ENCODE data around the gene SH3YL1. TPM values are rescaled to one million over a fixed set of nuclear protein-coding genes. Genes with fewer than 3 reads are reported as not detected.
"Not testable (repeated sequence)": the region's sequence is repeated elsewhere in the genome, so short reads cannot be mapped to it uniquely, and the experiment has no call there.

The SH3YL1 gene
- total RNA-seq, 4 donors from 2014 or later, result 14.9 to 31.4 (median 26.7) TPM

DNA sequence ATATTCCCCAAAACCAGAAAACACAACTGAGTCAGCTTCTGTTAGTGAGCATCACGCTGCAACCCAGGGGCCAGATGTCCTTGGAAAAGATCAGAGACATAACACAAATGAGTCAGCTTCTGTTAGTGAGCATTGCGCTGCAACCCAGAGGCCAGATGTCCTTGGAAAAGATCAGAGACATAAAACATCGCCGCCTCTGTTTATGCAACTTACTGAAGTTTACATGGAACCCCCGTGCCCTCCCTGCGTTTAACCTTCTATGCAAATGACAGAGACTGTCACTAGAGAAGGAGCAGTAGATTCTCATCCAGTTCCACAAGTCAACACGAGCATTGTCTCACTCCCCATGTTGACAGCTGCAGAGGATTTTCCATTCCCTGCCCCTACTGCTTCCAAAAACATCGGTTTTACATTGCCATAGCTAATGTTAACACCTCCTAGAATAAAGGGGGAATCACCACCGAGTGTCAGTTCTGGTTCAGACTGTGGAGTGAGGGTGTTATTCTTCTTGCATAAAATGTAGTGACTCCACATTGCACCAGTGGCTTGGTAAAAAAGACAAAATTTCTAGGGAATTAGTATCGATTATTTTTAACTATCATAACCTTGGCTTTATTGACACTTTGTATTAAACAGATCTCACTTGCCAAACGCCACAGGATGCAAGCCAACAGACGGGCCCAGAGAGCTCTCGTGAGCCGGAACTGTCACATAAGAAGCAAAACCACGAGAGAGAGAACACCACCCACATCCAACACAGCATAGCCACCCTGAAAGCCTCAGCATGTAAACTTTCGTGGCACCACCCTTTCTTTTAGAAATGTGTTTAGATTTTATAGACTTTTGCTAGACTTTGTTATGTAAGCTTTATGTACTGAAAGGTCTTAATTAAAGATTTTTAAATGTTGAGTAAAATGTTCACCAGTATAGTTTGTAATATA, 87.7 kb downstream of the SH3YL1 start:
- peaks cover 5% of the 10 kb centered on the region for H3K27me3 ChIP-seq
- H3K4me1 ChIP-seq, result peaks cover 0 to 14% (median 0%) of the 10 kb centered on the region in 3 donors
- H3K36me3 ChIP-seq, result no peaks in the 10 kb centered on the region
- TF ChIP-seq EP300 (IDR thresholded peaks at IDR 0.05), result no peak
- TF ChIP-seq POLR2AphosphoS5 (IDR thresholded peaks at IDR 0.05), result no peak
- no peak for TF ChIP-seq POLR2A (IDR thresholded peaks at IDR 0.05)
- TF ChIP-seq, protein P1, sequence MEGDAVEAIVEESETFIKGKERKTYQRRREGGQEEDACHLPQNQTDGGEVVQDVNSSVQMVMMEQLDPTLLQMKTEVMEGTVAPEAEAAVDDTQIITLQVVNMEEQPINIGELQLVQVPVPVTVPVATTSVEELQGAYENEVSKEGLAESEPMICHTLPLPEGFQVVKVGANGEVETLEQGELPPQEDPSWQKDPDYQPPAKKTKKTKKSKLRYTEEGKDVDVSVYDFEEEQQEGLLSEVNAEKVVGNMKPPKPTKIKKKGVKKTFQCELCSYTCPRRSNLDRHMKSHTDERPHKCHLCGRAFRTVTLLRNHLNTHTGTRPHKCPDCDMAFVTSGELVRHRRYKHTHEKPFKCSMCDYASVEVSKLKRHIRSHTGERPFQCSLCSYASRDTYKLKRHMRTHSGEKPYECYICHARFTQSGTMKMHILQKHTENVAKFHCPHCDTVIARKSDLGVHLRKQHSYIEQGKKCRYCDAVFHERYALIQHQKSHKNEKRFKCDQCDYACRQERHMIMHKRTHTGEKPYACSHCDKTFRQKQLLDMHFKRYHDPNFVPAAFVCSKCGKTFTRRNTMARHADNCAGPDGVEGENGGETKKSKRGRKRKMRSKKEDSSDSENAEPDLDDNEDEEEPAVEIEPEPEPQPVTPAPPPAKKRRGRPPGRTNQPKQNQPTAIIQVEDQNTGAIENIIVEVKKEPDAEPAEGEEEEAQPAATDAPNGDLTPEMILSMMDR (IDR thresholded peaks at IDR 0.05), result no peak
- ATAC-seq, result no peak
- 21 to 36% methylated on average over 14 to 16 of the region's 16 CpGs for WGBS, 2 donors (ENCODE audit: low coverage in 1 of 2)
- H3K27ac ChIP-seq, result no peak overlapping the region
- no peak overlapping the region for H3K4me3 ChIP-seq
- H3K9me3 ChIP-seq, result no peaks in the 10 kb centered on the region

- no peaks in the 10 kb centered on the region for H3K9me3 ChIP-seq
- WGBS, 2 donors (ENCODE audit: low coverage in 1 of 2), result 28 to 43% methylated on average over 4 to 8 of the region's 8 CpGs
- H3K27me3 ChIP-seq, result peaks cover 5% of the 10 kb centered on the region
- no peak overlapping the region for H3K27ac ChIP-seq
- no peaks in the 10 kb centered on the region for H3K36me3 ChIP-seq
- peaks cover 0 to 14% (median 0%) of the 10 kb centered on the region in 3 donors for H3K4me1 ChIP-seq
- no peak overlapping the region for H3K4me3 ChIP-seq
- ATAC-seq, result no peak
- TF ChIP-seq, protein P1 (IDR thresholded peaks at IDR 0.05), result no peak
- no peak for TF ChIP-seq POLR2A (IDR thresholded peaks at IDR 0.05)
Observed at GRCh38 chr2:175161-175786, 88.6 kb downstream of the SH3YL1 start.

DNA sequence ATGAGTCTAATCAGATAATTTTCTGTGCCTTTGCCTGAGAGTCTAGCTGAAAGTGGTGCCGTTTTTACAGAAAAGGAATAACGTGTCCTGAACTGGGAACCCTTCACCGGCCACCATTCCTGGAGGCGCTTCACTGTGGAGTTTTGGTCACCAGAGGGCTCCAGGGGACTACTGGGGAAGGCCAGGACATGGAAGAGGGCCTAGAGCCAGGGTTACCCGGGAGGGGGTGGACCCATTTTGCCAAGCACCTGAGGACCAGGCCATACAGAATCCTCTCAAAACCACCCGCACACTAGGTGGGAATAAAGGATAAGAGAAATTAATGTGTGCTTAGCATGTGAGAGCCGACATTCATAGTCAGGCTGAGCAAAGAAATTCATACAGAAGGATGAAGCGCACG, 91.7 kb downstream of the SH3YL1 start:
- not testable (repeated sequence) for H3K9me3 ChIP-seq, H3K4me3 ChIP-seq, ATAC-seq, H3K27me3 ChIP-seq, H3K27ac ChIP-seq, H3K36me3 ChIP-seq
- peaks cover 0 to 14% (median 0%) of the 10 kb centered on the region in 3 donors for H3K4me1 ChIP-seq
- WGBS, 2 donors (ENCODE audit: low coverage in 1 of 2), result 54 to 100% methylated on average over 2 to 6 of the region's 9 CpGs

GRCh38 chr2:169741-170140, 94.1 kb downstream of the SH3YL1 start:
- Histone ChIP-seq H3K27me3 (peaks cover 5% of the 10 kb centered on the region), H3K36me3 (no peaks in the 10 kb centered on the region), H3K9me3 (no peaks in the 10 kb centered on the region), H3K4me3 (no peak overlapping the region), H3K4me1 (no peaks in the 10 kb centered on the region), H3K27ac (no peak overlapping the region)
- no peak for ATAC-seq
- WGBS, 2 donors (ENCODE audit: low coverage in 1 of 2), result 60 to 78% methylated on average over 3 of the region's 3 CpGs
- TF ChIP-seq POLR2A (IDR thresholded peaks at IDR 0.05) (no peak), EP300 (IDR thresholded peaks at IDR 0.05) (no peak), POLR2AphosphoS5 (IDR thresholded peaks at IDR 0.05) (no peak)
- TF ChIP-seq, protein P1 (IDR thresholded peaks at IDR 0.05), result no peak

Other genes with a start within 250 kb of the SH3YL1 start
- 1 to 10 TPM in 3 of 4 donors, under 1 TPM in 1; 0.93 to 4.8 (median 3.4) TPM for gene FAM110C, start 217.5 kb downstream of the SH3YL1 start, total RNA-seq
- gene ACP1, start 915 bp upstream of the SH3YL1 start, total RNA-seq, result 100 to 1,000 TPM in 1 of 4 donors, 10 to 100 TPM in 3; 79.5 to 115 (median 82.0) TPM
- 10 to 100 TPM in 1 of 4 donors, under 1 TPM in 2, not detected in 1; 0.30 to 15.9 (median 0.89) TPM for gene ALKAL2, start 24.1 kb upstream of the SH3YL1 start, total RNA-seq

Measured in gastroesophageal sphincter (tissue), 4 donors.